ENCODE results near the gene OR1F1.
A peak's percentile ranks its signal among the peaks of the same experiment; 100 is the strongest.
"Not testable (repeated sequence)": the region's sequence is repeated elsewhere in the genome, so short reads cannot be mapped to it uniquely, and the experiment has no call there.

Gene OR1F1

DNA sequence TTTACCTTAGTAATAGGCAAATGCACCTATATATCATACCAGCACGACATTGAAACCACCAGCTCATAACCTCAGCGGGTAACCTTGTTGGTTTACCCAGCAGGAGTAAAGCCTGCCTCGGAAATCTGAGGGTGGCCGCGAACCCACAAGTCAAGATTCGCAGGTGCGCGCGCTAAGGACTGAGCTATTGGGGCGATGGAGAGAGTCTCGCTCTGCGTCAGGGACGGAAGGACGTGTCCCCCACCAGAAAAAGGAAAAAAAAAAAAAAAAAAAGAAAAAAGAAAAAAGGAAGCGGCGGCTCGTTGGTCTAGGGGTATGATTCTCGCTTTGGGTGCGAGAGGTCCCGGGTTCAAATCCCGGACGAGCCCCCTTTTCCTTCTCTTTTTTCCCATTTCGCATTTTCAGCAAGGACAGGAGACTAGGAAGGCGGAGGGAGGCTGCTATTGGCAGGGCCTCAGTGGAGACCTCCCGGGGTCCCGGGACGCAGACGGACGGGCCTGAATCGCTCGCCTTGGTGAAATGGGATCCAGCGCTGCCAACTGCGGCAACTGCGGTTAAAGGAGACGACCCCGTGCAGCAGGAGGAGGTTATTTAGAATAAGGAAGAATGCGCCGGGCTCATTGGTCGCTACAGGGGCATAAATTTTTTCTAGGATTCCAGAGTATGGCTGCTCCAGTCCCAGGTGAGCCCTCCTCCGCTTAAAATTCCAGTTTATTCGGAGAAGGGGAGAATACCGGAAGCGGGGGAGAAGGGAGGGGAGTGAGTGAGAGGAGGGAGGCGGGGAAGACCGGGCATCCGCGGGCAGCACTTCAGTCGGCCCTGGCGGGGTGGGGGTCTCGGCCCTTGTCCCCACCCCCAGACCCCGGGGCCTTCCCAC, at the start of gene OR1F1:
TSS of gene OR1F1 (plus strand) at position 407 of the 877 bp plus-strand sequence.
- peak within 1 kb of the TSS; percentile 92 for H3K4me3 ChIP-seq (ENCODE audit: low read depth, low read length)

DNA sequence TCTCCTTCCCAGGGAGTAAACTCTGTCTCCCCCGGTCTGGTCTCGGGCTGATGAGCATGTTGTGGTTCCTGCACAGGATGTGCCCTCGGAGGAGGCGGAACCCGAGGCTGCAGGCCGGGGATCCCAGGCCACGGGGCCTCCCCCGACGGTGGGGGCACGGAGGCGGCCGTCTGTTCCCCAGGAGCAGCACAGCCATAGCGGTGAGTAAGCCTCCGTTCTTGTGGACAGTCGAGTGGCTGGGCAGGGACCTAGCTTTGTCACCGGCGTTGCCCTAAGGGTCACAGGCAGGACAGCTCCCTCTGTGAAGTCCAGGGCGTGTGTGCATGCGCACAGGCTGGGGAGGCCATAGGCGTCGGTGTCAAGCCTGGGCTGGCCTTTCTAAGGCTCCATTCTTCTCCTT, 49.7 kb upstream of the OR1F1 start:
- no peak overlapping the region for H3K4me3 ChIP-seq (ENCODE audit: low read depth, low read length)

DNA sequence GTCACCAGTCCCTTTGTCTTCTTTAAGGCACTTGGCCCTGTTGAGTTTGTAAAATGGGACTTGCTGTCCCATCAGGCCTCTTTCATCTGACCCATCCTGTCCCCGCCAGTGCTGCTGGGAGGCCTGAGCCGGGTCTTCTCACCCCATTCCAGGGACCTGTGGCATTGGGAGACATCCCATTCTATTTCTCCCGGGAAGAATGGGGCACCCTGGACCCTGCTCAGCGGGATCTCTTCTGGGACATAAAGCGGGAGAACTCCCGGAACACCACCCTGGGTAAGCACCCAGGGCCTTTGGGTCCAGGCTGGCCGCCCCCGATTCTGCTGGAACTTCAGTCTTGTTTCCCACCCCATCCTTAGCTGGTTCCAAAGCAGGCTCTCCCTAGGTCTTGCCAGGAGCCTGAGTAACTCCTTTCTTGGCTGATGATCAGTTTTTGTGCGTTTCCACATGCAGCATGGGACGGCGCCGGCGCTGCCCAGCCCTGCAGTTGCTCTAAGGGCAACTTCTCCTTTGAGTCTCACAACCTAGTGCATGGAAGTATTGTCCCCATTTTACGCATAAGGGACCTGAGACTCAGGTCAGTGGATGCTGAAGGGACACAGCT, 49.1 kb upstream of the OR1F1 start:
- no peak overlapping the region for H3K4me3 ChIP-seq (ENCODE audit: low read depth, low read length)

DNA sequence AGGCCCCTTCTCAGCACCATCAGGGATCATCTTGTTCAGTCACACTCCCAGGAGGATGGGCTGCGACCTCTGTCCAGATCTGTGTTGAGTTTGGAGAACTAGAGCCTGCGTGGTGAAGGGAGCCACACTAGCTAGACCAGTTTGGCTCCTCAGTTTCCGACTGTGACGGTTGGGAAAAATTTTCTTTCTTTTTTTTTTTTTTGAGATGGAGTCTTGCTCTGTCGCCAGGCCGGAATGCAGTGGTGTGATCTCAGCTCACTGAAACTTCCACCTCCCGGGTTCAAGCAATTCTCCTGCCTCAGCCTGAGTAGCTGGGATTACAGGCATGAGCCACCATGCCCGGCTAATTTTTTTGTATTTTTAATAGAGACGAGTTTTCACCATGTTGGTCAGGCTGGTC, 48.4 kb upstream of the OR1F1 start:
- not testable (repeated sequence) for H3K4me3 ChIP-seq (ENCODE audit: low read depth, low read length)

DNA sequence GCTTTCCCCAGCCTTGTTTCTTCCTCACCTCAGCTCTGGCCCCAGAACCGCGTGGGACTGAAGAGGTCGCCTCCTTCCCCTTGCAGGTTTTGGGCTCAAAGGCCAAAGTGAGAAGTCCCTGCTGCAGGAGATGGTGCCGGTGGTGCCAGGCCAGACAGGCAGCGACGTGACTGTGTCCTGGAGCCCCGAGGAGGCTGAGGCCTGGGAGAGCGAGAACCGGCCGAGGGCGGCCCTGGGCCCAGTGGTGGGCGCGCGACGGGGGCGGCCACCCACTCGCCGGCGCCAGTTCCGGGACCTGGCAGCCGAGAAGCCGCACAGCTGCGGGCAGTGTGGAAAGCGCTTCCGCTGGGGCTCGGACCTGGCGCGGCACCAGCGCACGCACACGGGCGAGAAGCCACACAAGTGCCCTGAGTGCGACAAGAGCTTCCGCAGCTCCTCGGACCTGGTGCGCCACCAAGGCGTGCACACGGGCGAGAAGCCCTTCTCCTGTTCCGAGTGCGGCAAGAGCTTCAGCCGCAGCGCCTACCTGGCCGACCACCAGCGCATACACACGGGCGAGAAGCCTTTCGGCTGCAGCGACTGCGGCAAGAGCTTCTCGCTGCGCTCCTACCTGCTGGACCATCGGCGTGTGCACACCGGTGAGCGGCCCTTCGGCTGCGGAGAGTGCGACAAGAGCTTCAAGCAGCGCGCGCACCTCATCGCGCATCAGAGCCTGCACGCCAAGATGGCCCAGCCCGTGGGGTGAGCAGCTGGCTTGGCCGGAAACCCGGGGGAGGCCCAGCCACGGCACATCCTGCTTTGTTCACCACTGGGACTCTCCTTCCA, 47.2 kb upstream of the OR1F1 start:
- no peak overlapping the region for H3K4me3 ChIP-seq (ENCODE audit: low read depth, low read length)

- H3K4me3 ChIP-seq (ENCODE audit: low read depth, low read length): no peak overlapping the region
Measured at GRCh38 chr16:3141781-3142311, 46.2 kb upstream of the OR1F1 start.

- no peak overlapping the region for H3K4me3 ChIP-seq (ENCODE audit: low read depth, low read length)
Measured at GRCh38 chr16:3142327-3142726, 45.7 kb upstream of the OR1F1 start.

- no peak overlapping the region for H3K4me3 ChIP-seq (ENCODE audit: low read depth, low read length)
Measured at GRCh38 chr16:3142770-3143169, 45.2 kb upstream of the OR1F1 start.

- H3K4me3 ChIP-seq (ENCODE audit: low read depth, low read length): no peak overlapping the region
Measured at GRCh38 chr16:3143189-3143588, 44.8 kb upstream of the OR1F1 start.

DNA sequence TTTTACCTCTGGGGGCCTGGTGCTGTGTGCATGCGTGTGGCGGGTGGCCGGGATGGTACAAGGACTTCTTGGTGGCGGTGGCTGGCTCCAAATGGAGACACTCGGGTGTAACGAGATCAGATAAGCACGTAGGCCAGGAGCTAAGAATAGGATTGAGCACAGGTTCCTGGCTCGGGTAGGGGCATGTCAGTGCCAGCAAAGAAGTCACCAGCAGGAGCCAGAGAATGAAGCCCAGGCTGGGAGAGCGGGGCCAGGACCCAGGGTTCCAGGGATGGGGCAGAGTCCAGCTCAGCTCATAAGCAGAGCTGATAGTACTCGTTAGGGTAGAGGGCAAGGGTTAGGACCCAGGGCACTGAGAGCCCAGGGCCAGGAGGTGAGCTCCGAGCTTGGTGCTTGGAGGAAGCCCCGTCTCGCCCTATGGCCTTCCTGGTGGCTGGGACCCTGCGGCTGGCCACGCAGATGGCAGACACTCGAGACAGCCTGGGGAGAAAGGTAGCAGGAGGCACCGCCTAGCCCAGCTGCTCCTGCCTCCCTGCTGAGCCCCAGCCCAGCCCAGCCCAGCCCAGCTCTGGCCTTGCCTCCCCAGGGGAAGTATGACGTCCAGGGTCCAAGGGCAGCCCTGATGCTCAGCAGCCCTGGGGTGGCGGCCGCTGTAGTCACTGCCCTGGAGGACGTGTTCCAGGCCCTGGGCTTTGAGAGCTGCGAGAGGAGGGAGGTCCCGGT, 44.2 kb upstream of the OR1F1 start:
- no peak overlapping the region for H3K4me3 ChIP-seq (ENCODE audit: low read depth, low read length)

GRCh38 chr16:3144321-3144983, 43.6 kb upstream of the OR1F1 start:
- no peak overlapping the region for H3K4me3 ChIP-seq (ENCODE audit: low read depth, low read length)

- H3K4me3 ChIP-seq (ENCODE audit: low read depth, low read length): no peak overlapping the region
Measured at GRCh38 chr16:3145151-3145550, 42.9 kb upstream of the OR1F1 start.

DNA sequence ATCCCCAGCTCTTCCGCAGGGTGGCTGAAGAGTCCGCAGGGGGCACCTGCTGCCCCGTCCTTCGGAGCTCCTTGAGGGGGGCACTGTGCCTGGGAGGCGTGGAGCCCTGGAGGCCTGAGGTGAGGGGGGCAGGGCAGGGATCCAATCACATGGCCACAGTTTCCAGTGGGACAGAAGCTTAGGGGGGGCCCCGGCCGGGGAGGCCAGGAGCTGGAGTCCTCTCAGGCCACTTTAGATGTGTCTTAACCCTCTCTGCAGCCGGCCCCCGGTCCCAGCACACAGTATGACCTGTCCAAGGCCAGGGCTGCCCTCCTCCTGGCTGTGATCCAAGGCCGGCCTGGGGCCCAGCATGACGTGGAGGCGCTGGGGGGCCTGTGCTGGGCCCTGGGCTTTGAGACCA, 42.3 kb upstream of the OR1F1 start:
- no peak overlapping the region for H3K4me3 ChIP-seq (ENCODE audit: low read depth, low read length)

DNA sequence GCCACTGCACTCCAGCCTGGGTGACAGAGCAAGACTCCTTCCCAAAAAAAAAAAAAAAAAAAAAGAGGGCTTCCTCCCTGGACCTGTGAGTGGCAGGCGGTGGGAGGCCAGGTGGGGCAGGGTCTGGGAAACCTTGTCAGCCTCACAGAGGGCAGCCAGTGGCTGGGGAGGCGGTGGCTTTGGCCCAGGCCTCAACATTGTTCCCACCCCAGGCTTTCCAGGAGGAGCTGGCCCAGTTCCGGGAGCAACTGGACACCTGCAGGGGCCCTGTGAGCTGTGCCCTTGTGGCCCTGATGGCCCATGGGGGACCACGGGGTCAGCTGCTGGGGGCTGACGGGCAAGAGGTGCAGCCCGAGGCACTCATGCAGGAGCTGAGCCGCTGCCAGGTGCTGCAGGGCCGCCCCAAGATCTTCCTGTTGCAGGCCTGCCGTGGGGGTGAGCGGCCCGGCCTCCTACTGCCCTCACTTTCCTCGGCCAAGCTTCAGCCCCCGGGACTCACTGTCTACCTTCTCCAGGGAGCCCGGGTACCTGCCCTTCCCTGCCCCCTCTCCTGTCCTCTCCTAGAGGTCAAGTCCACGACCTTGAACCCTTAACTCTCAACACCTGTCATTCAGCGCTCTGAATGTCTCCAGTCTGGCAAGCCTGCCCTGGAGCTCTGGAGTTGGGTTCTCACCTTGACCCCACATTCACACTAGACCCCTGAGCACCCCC, 40.8 kb upstream of the OR1F1 start:
- H3K4me3 ChIP-seq (ENCODE audit: low read depth, low read length): no peak overlapping the region

GRCh38 chr16:3147757-3148104, 40.3 kb upstream of the OR1F1 start:
- H3K4me3 ChIP-seq (ENCODE audit: low read depth, low read length): no peak overlapping the region

GRCh38 chr16:3148256-3149192, 39.5 kb upstream of the OR1F1 start:
- no peak overlapping the region for H3K4me3 ChIP-seq (ENCODE audit: low read depth, low read length)

DNA sequence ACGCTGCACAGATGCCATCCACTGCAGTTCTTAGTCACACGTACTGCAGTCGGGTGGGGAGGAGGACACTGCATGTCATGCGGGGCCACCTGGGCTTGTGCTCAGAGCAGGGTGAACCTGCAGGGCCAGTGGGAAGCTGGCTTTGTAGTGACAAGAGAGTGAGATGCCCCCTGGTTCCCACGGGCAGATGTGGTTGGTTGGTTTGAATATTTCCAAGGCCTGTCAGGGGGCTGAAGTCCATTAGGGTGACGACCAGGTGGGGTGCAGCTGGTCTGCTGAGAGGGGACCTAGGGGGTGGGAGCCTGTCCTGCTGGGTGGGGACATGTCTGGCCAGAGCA, 38.8 kb upstream of the OR1F1 start:
- peak overlapping the region; percentile 75 for H3K4me3 ChIP-seq (ENCODE audit: low read depth, low read length)

- H3K4me3 ChIP-seq (ENCODE audit: low read depth, low read length): peak overlapping the region; percentile 75
Measured at GRCh38 chr16:3149630-3150345, 38.2 kb upstream of the OR1F1 start.
